SJCRH30 (cell line): ENCODE results near the gene ERGIC1. TPM values are rescaled to one million over a fixed set of nuclear protein-coding genes. Genes with fewer than 3 reads are reported as not detected.

ENCODE experiments used
- total RNA-seq: library from RNA; depleted of rRNA; stranded (reverse); fragments of >200 nt; shearing (Covaris generic); gene quantifications from 2 replicates; pipeline ENCODE4 v1.2.3, GENCODE V29; 2014; rRNA removed

ERGIC1 gene
- total RNA-seq, 1 experiment from 2014 or later, result 83.4 TPM

Other genes with a start within 250 kb of the ERGIC1 start
- 17.8 and 18.8 TPM in 2 replicates for gene NEURL1B, start 193.0 kb upstream of the ERGIC1 start, total RNA-seq
- gene DUSP1, start 63.1 kb upstream of the ERGIC1 start, total RNA-seq, result 18.1 and 19.4 TPM in 2 replicates
- 65.6 and 71.2 TPM in 2 replicates for gene RPL26L1, start 125.2 kb downstream of the ERGIC1 start, total RNA-seq
- gene ATP6V0E1, start 149.5 kb downstream of the ERGIC1 start, total RNA-seq, result 81.5 and 83.0 TPM in 2 replicates
- gene CREBRF, start 222.1 kb downstream of the ERGIC1 start, total RNA-seq, result 3.1 and 4.5 TPM in 2 replicates